Measurements from ENCODE around the gene LGI2.
A peak's percentile ranks its signal among the peaks of the same experiment; 100 is the strongest.

The LGI2 gene

GRCh38 chr4:24993551-24994080 lies 37.1 kb downstream of the LGI2 start:
- no peak for DNase-seq

- no peak for DNase-seq
Observed at GRCh38 chr4:24992968-24993367, 37.8 kb downstream of the LGI2 start.

- DNase-seq: no peak
Observed at GRCh38 chr4:24991015-24991414, 39.7 kb downstream of the LGI2 start.

GRCh38 chr4:24989327-24989726 lies 41.4 kb downstream of the LGI2 start:
- DNase-seq: no peak

- no peak for DNase-seq
Observed at GRCh38 chr4:24988776-24989175, 42.0 kb downstream of the LGI2 start.

GRCh38 chr4:24984602-24985532 lies 45.9 kb downstream of the LGI2 start:
- no peak for DNase-seq

GRCh38 chr4:24980740-24981139 lies 50.0 kb downstream of the LGI2 start:
- DNase-seq: no peak

GRCh38 chr4:24980064-24980690 lies 50.6 kb downstream of the LGI2 start:
- peak; percentile 43 for DNase-seq

GRCh38 chr4:24979554-24979953 lies 51.2 kb downstream of the LGI2 start:
- no peak for DNase-seq

- no peak for DNase-seq
Observed at GRCh38 chr4:24978291-24979075, 52.3 kb downstream of the LGI2 start.

- no peak for DNase-seq
Observed at GRCh38 chr4:24975510-24975909, 55.2 kb downstream of the LGI2 start.

- DNase-seq: no peak
Observed at GRCh38 chr4:24973747-24974601, 56.8 kb downstream of the LGI2 start.

GRCh38 chr4:24973404-24973746 lies 57.4 kb downstream of the LGI2 start:
- no peak for DNase-seq

GRCh38 chr4:24971192-24971591 lies 59.6 kb downstream of the LGI2 start:
- no peak for DNase-seq

GRCh38 chr4:24970635-24971034 lies 60.1 kb downstream of the LGI2 start:
- no peak for DNase-seq

- no peak for DNase-seq
Observed at GRCh38 chr4:24970191-24970590, 60.6 kb downstream of the LGI2 start.

- no peak for DNase-seq
Observed at GRCh38 chr4:24969486-24969885, 61.3 kb downstream of the LGI2 start.

- no peak for DNase-seq
Observed at GRCh38 chr4:24968992-24969391, 61.8 kb downstream of the LGI2 start.

GRCh38 chr4:24968278-24968677 lies 62.5 kb downstream of the LGI2 start:
- DNase-seq: no peak

GRCh38 chr4:24967346-24967745 lies 63.4 kb downstream of the LGI2 start:
- DNase-seq: no peak

- DNase-seq: no peak
Observed at GRCh38 chr4:24966076-24966475, 64.7 kb downstream of the LGI2 start.

- no peak for DNase-seq
Observed at GRCh38 chr4:24965627-24966026, 65.1 kb downstream of the LGI2 start.

Measured in activated naive CD4-positive, alpha-beta T cell treated with Interleukin-2 at 50 U/mL for 16 hours (primary cell).